ENCODE data around the gene CNTN4.
A peak's percentile ranks its signal among the peaks of the same experiment; 100 is the strongest.

The CNTN4 gene

DNA sequence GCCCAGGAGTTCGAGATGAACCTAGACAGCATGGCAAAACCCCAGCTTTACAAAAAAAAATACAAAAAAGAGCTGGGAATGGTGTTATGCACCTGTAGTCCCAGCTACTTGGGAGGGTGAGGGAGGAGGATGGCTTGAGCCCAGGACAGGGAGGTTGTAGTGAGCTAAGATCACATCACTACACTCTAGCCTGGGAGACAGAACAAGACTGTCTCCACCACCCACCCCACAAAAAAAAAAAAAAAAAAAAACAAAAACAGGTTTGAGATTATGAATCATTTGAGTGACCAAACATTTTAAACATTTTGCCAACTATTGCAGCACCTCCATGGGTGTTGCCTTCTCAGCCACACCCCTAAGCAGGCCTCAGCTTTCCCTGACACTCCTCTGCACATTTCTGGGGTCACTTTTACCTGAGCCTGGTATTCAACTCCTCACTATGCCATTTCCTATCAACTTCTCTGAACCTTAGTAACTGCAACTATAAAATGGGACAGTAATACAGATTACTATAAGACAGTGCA is 969.8 kb downstream of the CNTN4 start:
- TF ChIP-seq ZNF274 (IDR thresholded peaks at IDR 0.05; ENCODE audit: low read depth, low read length): no peak
- H3K4me3 ChIP-seq (ENCODE audit: low read length): no peak overlapping the region

GRCh38 chr3:3069723-3070122 is 971.1 kb downstream of the CNTN4 start:
- no peak for TF ChIP-seq ZNF274 (IDR thresholded peaks at IDR 0.05; ENCODE audit: low read depth, low read length)
- H3K4me3 ChIP-seq (ENCODE audit: low read length): no peak overlapping the region

DNA sequence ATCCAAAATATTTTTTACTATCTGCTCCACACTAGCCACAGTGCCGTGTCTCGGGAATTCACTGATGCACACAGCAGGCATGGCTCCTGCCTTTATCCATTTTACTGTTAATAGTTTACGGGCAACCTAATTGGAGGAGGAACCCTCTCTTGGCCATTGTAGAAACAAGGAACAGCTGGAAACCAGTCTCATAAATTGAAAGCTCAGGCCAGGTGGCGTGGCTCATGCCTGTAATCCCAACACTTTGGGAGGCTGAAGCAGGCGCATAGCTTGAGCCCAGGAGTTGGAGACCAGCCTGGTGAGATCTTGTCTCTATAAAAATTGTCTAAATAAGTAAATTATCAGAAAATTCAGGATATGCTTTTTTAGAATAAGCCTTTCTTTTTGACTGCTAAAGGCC is 972.5 kb downstream of the CNTN4 start:
- no peak for TF ChIP-seq ZNF274 (IDR thresholded peaks at IDR 0.05; ENCODE audit: low read depth, low read length)
- no peak overlapping the region for H3K4me3 ChIP-seq (ENCODE audit: low read length)

- H3K4me3 ChIP-seq (ENCODE audit: low read length): no peak overlapping the region
- no peak for TF ChIP-seq ZNF274 (IDR thresholded peaks at IDR 0.05; ENCODE audit: low read depth, low read length)
These were observed 976.0 kb downstream of the CNTN4 start for GRCh38 chr3:3074551-3075257.

GRCh38 chr3:3080309-3080708 is 981.6 kb downstream of the CNTN4 start:
- TF ChIP-seq ZNF274 (IDR thresholded peaks at IDR 0.05; ENCODE audit: low read depth, low read length): no peak
- H3K4me3 ChIP-seq (ENCODE audit: low read length): no peak overlapping the region

- TF ChIP-seq ZNF274 (IDR thresholded peaks at IDR 0.05; ENCODE audit: low read depth, low read length): no peak
- peak overlapping the region; percentile 47; the same call in 1 of the 2 replicates for H3K4me3 ChIP-seq (ENCODE audit: low read length)
These were observed 982.9 kb downstream of the CNTN4 start for GRCh38 chr3:3081381-3082233.

DNA sequence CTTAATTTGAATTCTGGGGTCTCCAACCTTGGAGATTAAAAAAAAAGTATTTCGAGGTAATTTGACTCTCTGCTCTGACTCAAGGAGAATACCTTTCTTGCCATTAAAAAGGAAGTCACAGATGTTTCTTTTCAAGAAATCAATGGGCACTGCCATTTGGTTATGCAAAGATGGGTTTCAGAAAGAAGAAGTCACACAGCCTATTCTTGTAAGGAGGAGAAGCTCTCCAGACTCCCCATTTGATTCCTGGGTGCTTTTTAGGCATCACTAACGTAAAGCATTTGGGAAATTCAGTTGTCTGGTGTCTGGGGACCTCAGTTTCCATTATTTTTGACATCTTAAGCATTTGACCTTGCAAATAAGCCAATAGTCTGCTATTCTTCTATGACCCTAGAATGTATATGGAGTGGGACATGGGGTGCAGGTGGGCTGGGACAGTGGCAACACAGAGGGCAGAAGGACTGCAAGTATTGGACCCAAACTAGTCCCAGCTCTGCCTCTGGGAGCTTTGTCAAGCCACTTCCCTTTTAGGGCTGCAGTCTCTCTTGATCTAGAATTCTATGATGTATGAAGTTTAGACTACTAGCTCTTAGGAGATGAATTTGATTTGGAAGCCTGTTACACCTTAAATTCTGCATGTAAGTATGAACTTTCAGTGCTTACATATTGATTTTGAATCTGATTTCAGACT is 983.7 kb downstream of the CNTN4 start:
- TF ChIP-seq ZNF274 (IDR thresholded peaks at IDR 0.05; ENCODE audit: low read depth, low read length): no peak
- peak overlapping the region; percentile 33; the same call in 1 of the 2 replicates for H3K4me3 ChIP-seq (ENCODE audit: low read length)

DNA sequence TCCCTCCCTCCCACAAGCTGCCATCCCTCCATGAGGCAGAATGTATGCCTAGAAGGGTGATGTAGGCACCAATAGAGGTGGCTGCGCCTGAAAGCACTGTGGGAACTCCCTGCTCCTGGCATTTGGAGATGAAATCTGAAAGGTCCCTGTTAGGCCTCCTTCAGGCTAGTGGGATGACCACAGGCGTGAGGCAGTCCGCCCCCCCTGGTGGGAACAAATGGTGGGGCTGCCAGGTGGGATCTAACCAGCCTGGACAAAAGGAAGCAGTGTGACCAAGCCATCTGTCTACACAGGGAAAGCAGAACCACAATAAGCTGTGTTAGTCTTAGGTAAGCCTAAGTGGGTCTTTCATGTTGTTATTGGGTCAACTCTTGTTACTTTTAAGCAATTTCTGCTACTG is 986.2 kb downstream of the CNTN4 start:
- TF ChIP-seq ZNF274 (IDR thresholded peaks at IDR 0.05; ENCODE audit: low read depth, low read length): no peak
- H3K4me3 ChIP-seq (ENCODE audit: low read length): no peak overlapping the region

- no peak for TF ChIP-seq ZNF274 (IDR thresholded peaks at IDR 0.05; ENCODE audit: low read depth, low read length)
- no peak overlapping the region for H3K4me3 ChIP-seq (ENCODE audit: low read length)
These were observed 987.1 kb downstream of the CNTN4 start for GRCh38 chr3:3085782-3086181.

- no peak for TF ChIP-seq ZNF274 (IDR thresholded peaks at IDR 0.05; ENCODE audit: low read depth, low read length)
- H3K4me3 ChIP-seq (ENCODE audit: low read length): no peak overlapping the region
These were observed 987.6 kb downstream of the CNTN4 start for GRCh38 chr3:3086239-3086638.

- no peak for TF ChIP-seq ZNF274 (IDR thresholded peaks at IDR 0.05; ENCODE audit: low read depth, low read length)
These were observed 988.6 kb downstream of the CNTN4 start for GRCh38 chr3:3087279-3087678.

DNA sequence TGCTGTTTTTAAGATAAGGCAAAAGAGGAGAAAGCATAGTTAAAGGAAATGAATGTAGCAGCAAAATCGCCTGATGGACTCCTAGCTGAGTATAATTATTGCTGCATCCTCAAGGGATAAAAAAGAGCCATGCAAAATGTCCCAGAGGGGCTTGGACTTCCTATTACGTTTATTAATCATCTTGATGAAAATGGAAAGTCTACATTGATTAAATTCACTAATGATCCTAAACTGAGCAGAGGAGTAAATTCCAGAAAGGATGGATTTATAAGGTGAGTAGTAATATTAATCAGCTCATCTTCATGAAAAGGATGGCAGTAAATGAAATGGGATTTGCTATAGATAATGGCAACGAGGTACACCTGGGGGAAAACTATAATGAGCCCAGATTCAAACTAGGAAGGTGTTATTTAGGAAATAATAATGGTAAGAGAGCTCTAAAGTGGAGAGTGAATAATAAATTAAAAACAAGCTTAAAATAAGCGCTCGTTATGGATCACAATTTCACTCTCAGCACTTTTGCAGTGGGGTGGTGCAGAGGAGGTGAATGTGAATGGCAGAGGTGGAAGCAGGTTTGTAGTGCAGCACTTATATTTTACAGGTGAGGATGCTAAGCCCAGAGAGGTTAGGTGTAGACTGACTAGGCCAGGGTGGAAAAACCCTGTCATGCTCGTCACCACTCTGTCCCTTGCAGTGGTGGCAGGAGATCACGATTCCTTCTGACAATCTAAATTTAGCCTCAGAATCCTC is 989.2 kb downstream of the CNTN4 start:
- no peak overlapping the region for H3K4me3 ChIP-seq (ENCODE audit: low read length)
- TF ChIP-seq ZNF274 (IDR thresholded peaks at IDR 0.05; ENCODE audit: low read depth, low read length): no peak

More at GRCh38 chr3:3087279-3087678, 988.6 kb downstream of the CNTN4 start:
- no peak overlapping the region for H3K4me3 ChIP-seq (ENCODE audit: low read length)

DNA sequence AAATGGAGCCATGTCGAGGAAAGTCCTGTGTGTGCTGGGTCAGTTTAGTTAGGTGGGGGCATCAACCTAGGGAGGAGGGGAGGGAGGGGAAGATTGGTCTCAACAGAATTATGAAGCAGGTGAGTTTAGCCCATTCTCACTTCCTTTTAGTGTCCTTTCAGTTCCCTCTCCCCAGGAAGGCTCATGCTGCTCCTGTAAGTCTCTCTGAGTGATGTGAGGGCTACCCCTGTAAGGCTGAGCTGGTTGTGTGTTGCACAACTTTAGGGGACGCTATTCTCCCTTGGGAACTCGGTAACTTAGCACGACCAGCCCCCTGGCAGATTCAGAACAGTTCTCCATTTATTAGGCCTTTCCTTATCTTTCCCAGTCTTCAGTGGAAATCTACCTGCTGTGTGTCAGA is 990.4 kb downstream of the CNTN4 start:
- no peak overlapping the region for H3K4me3 ChIP-seq (ENCODE audit: low read length)
- TF ChIP-seq ZNF274 (IDR thresholded peaks at IDR 0.05; ENCODE audit: low read depth, low read length): no peak

DNA sequence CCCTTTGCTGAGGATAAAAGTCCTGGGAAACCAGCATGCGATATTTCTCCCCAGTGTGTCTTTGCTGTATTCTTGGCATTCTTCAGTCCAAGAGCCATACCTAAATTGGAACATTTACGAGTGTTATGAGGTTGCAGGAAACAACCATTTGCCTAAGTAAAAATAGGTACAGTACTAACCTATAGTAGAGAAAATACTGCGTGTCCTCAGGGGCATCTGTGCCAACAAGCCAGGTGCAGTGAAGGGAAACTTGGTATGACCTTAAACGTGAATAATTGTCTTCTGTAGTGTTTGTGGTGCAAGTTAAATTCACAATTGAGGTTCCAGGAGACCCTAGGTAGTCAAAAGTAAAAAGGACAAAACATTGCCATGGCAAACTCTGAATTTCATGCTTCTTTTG is 999.3 kb downstream of the CNTN4 start:
- no peak overlapping the region for H3K4me3 ChIP-seq (ENCODE audit: low read length)
- TF ChIP-seq ZNF274 (IDR thresholded peaks at IDR 0.05; ENCODE audit: low read depth, low read length): no peak

Measured in GM08714 (cell line).